GM21825 (cell line): ENCODE results near the gene MIDN.

Source experiments
- ATAC-seq: cut with Tn5 transposase; IDR thresholded peaks from one replicate; pipeline ENCODE4 v1.9.1; 2021; ENCODE audit warnings: mild to moderate bottlenecking, moderate library complexity; ENCODE audit not compliant: unreplicated experiment

The MIDN gene

GRCh38 chr19:1280636-1281568 lies 32.5 kb downstream of the MIDN start:
- ATAC-seq = no peak

- ATAC-seq = no peak
Measured at GRCh38 chr19:1281569-1282287, 33.3 kb downstream of the MIDN start.

GRCh38 chr19:1282588-1283206 lies 34.3 kb downstream of the MIDN start:
- no peak for ATAC-seq

- ATAC-seq = no peak
Measured at GRCh38 chr19:1283207-1283916, 35.0 kb downstream of the MIDN start.

- ATAC-seq = no peak
Measured at GRCh38 chr19:1283917-1284292, 35.5 kb downstream of the MIDN start.

- no peak for ATAC-seq
Measured at GRCh38 chr19:1284293-1284978, 36.1 kb downstream of the MIDN start.

- ATAC-seq = no peak
Measured at GRCh38 chr19:1284979-1285736, 36.8 kb downstream of the MIDN start.

- ATAC-seq = no peak
Measured at GRCh38 chr19:1285737-1286360, 37.5 kb downstream of the MIDN start, which contains the start of gene EFNA2. EFNA2 (plus strand) TSS chr19:1285873; CDS start chr19:1286169, 296 bp downstream.

GRCh38 chr19:1286487-1287353 lies 38.3 kb downstream of the MIDN start:
- no peak for ATAC-seq

GRCh38 chr19:1287354-1288225 lies 39.2 kb downstream of the MIDN start:
- no peak for ATAC-seq

- ATAC-seq = no peak
Measured at GRCh38 chr19:1288226-1288612, 39.8 kb downstream of the MIDN start.

GRCh38 chr19:1288833-1289685 lies 40.7 kb downstream of the MIDN start:
- ATAC-seq = no peak

- ATAC-seq = no peak
Measured at GRCh38 chr19:1289686-1290025, 41.3 kb downstream of the MIDN start.

GRCh38 chr19:1290196-1290702 lies 41.9 kb downstream of the MIDN start:
- ATAC-seq = no peak

GRCh38 chr19:1290703-1291651 lies 42.6 kb downstream of the MIDN start:
- ATAC-seq = no peak
